Measurements from ENCODE around the gene PDZD7.

Gene PDZD7

GRCh38 chr10:101018118-101018599 is 12.8 kb downstream of the PDZD7 start:
- no peak for TF ChIP-seq CTCF (IDR thresholded peaks at IDR 0.05; ENCODE audit: control insufficient read depth, extremely low read depth, insufficient read depth)
- DNase-seq (ENCODE audit: low read depth) = no peak
- no peak overlapping the region for H3K4me3 ChIP-seq (ENCODE audit: low read depth, low read length)

- TF ChIP-seq CTCF (IDR thresholded peaks at IDR 0.05; ENCODE audit: control insufficient read depth, extremely low read depth, insufficient read depth) = no peak
- no peak overlapping the region for H3K4me3 ChIP-seq (ENCODE audit: low read depth, low read length)
- no peak for DNase-seq (ENCODE audit: low read depth)
These were observed 14.1 kb downstream of the PDZD7 start for GRCh38 chr10:101016814-101017213.

- TF ChIP-seq CTCF (IDR thresholded peaks at IDR 0.05; ENCODE audit: control insufficient read depth, extremely low read depth, insufficient read depth) = no peak
- H3K4me3 ChIP-seq (ENCODE audit: low read depth, low read length) = no peak overlapping the region
- DNase-seq (ENCODE audit: low read depth) = no peak
These were observed 15.4 kb downstream of the PDZD7 start for GRCh38 chr10:101015582-101015973.

GRCh38 chr10:101014966-101015581 is 15.9 kb downstream of the PDZD7 start:
- TF ChIP-seq CTCF (IDR thresholded peaks at IDR 0.05; ENCODE audit: control insufficient read depth, extremely low read depth, insufficient read depth) = no peak
- DNase-seq (ENCODE audit: low read depth) = no peak
- H3K4me3 ChIP-seq (ENCODE audit: low read depth, low read length) = no peak overlapping the region

- TF ChIP-seq CTCF (IDR thresholded peaks at IDR 0.05; ENCODE audit: control insufficient read depth, extremely low read depth, insufficient read depth) = peak; percentile 50
- no peak for DNase-seq (ENCODE audit: low read depth)
These were observed 16.6 kb downstream of the PDZD7 start for GRCh38 chr10:101014230-101014884.

GRCh38 chr10:101013365-101013825 is 17.5 kb downstream of the PDZD7 start:
- no peak for DNase-seq (ENCODE audit: low read depth)
- H3K4me3 ChIP-seq (ENCODE audit: low read depth, low read length) = no peak overlapping the region

More at GRCh38 chr10:101014230-101014884, 16.6 kb downstream of the PDZD7 start:
- H3K4me3 ChIP-seq (ENCODE audit: low read depth, low read length) = no peak overlapping the region

More at GRCh38 chr10:101013365-101013825, 17.5 kb downstream of the PDZD7 start:
- TF ChIP-seq CTCF (IDR thresholded peaks at IDR 0.05; ENCODE audit: control insufficient read depth, extremely low read depth, insufficient read depth) = no peak
